Fibroblast of pulmonary artery (primary cell): ENCODE results near the gene ZNF516.

Source experiments
- DNase-seq: peaks from one replicate; pipeline ENCODE4 v3.0.0-alpha.2; 2010; ENCODE audit warnings: low read depth
- H3K4me3 ChIP-seq: replicated peaks from 2 replicates; pipeline ENCODE4 v1.5.1; 2011; ENCODE audit warnings: low read depth, mild to moderate bottlenecking, control low read depth, low read length, moderate library complexity
- CTCF ChIP-seq: IDR thresholded peaks from 2 replicates; pipeline ENCODE4 v1.5.1; 2011; ENCODE audit warnings: mild to moderate bottlenecking, control low read depth, low read length, inconsistent platforms; ENCODE audit errors: missing control alignments

ZNF516 gene

DNA sequence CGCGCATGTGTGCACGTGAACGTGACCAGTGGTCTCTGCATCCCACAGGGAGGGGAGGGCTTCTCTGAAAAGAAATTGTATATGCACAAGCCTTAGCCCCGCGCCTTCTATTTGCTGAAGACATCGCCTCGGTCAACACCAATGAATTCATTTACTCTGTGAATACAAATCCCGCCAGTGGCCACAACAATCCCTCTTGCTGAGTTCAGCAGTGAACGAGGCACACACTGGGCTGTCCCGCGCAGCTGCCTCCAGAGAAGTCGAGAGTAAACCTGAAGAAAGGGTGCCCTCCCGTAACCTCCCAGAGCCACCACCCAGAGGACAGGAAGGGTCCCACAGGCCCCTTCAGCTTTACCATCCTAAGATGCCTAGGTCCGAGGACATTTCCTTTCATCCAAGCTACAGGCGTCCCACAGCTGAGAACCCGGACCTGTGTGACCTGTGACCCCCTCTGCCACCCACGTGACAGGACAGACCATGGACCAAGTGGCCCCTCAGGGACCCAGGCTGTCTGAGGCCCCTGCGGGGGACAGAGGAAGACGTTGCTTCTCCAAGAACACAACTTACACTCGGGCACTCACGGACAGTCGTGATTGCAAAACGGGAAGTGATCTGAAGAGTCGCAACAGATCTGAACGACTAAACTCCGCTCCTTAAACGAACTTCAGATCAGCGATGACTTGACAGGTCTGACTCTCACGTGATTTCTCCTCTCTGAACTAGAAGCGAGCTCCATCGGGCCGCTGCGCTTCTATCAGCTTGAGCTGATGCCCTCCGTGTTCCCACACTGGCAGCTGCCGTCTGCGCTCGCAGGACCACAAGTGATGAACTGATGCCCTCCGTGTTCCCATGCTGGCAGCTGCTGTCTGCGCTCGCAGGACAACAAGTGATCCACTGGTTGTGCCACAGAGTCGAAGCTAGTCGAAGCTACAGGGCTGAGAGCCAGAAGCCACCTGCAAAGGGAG, 92.7 kb downstream of the ZNF516 start:
- TF ChIP-seq CTCF: no peak
- no peak overlapping the region for H3K4me3 ChIP-seq
- DNase-seq: no peak

DNA sequence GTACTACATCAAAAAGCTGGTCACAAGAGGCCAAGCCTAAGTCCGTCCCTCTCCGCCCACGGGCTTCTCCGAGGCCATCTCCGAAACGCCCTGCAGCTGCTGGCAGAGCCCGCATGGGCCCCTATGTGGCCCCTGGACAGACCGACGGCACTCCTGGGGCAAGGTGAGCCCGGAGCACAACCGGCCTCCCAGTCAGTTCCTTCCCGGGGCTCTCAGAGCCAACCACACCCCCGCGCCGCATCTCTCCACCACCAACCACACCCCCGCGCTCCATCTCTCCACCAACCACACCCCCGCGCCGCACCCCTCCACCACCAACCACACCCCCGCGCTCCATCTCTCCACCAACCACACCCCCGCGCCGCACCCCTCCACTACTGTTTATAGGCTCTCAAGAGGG, 93.5 kb downstream of the ZNF516 start:
- TF ChIP-seq CTCF: no peak
- no peak for DNase-seq
- no peak overlapping the region for H3K4me3 ChIP-seq

DNA sequence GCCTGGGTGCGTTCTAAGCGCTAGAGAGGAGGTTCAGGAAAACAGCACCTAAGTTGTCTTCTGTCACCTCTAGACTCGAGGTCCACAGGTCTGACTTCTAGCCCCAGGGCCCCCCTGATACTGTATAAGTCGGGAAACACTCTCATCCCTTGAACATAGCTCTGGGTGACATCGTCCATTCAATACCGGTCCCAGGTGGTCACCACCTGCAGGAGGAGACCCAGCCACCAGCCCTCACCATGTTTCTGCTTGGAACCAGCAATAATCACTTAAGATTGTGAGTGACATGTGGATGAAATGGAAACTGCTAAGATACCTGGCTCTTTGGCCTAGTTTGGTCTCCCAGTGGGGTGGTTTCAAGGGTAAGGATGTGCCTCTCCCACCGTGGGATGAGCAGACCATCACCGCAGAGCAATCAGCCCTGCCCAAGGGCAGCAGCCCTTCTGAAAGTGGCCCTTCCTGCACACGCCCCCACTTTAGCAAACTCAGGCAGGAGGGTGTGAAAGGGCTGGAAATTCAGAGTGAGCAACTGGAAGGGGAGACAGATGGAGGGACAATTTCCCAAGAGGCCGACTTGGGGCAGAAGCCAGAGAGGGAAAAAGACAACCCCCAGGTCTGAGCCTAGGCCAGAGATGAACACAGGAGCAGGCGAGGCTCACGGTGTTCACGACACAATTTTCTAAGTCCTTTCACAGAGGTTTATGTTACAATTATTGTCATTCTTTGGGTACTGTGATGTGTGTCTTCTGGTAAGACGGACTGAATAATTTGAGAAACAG, 95.2 kb downstream of the ZNF516 start:
- DNase-seq: no peak
- no peak overlapping the region for H3K4me3 ChIP-seq
- TF ChIP-seq CTCF: no peak

- peak; percentile 82 for DNase-seq
- TF ChIP-seq CTCF: peak; percentile 99
- no peak overlapping the region for H3K4me3 ChIP-seq
Observed at GRCh38 chr18:76398896-76399612, 96.0 kb downstream of the ZNF516 start.

- DNase-seq: peak; percentile 39
- no peak overlapping the region for H3K4me3 ChIP-seq
- TF ChIP-seq CTCF: no peak
Observed at GRCh38 chr18:76398295-76398694, 96.7 kb downstream of the ZNF516 start.

- DNase-seq: no peak
- TF ChIP-seq CTCF: no peak
- H3K4me3 ChIP-seq: no peak overlapping the region
Observed at GRCh38 chr18:76397631-76398030, 97.4 kb downstream of the ZNF516 start.
